ENCODE results near the gene NLRP6. TPM values are rescaled to one million over a fixed set of nuclear protein-coding genes. Genes with fewer than 3 reads are reported as not detected.

The NLRP6 gene
- total RNA-seq, 1 experiment from 2014 or later: not detected

- no peak for DNase-seq
- peaks cover 2% of the 10 kb centered on the region for H3K79me1 ChIP-seq (ENCODE audit: insufficient read depth, low read depth, low read length, poor library complexity, severe bottlenecking)
- H2AFZ ChIP-seq (ENCODE audit: low read length): no peak overlapping the region
- no peak overlapping the region for H3T11ph ChIP-seq (ENCODE audit: low read length)
- no peak overlapping the region for H4K8ac ChIP-seq (replicated peaks; ENCODE audit: insufficient read length, low read depth, low read length)
- no peak overlapping the region for H3K4ac ChIP-seq (ENCODE audit: low read depth, low read length)
- no peak overlapping the region for H2BK5ac ChIP-seq (ENCODE audit: insufficient read length, low read length)
- peaks cover 11% of the 10 kb centered on the region; the same call in 1 of the 2 replicates for H3K4me1 ChIP-seq (ENCODE audit: insufficient read depth, low read length)
- Mint-ChIP-seq H3K27me3 (ENCODE audit: low read depth) (no peaks in the 10 kb centered on the region), H3K4me3 (peak overlapping the region; percentile 92 to 97), H3K27ac (peak overlapping the region; percentile 88 to 94 (median 94)), H3K4me1 (peaks cover 52 to 71% of the 10 kb centered on the region in 2 experiments), H3K9me3 (no peaks in the 10 kb centered on the region; a peak in 1 of 5 replicates), H3K36me3 (ENCODE audit: insufficient read depth in 1 of 3, low read depth in 3 of 3) (peaks cover 6 to 19% (median 11%) of the 10 kb centered on the region in 3 experiments)
- no peak overlapping the region for H3K18ac ChIP-seq (ENCODE audit: insufficient read length, low read depth, low read length)
- no peaks in the 10 kb centered on the region for H3K9me3 ChIP-seq (ENCODE audit: control insufficient read depth, low read depth, low read length)
- no peak overlapping the region for H2BK15ac ChIP-seq (ENCODE audit: low read depth, low read length)
- TF ChIP-seq CTCF (conservative IDR thresholded peaks at IDR 0.05): no peak
- H3K27me3 ChIP-seq (ENCODE audit: insufficient read depth, low read length): no peaks in the 10 kb centered on the region
- no peak overlapping the region for H3K27ac ChIP-seq (ENCODE audit: insufficient read length, low read depth, low read length)
- peak overlapping the region; percentile 85 for H3K4me2 ChIP-seq (ENCODE audit: insufficient read depth, insufficient read length, low read length)
- H3K79me2 ChIP-seq (ENCODE audit: insufficient read depth, low read length): peaks cover 6% of the 10 kb centered on the region; the same call in 1 of the 2 replicates
- H2BK120ac ChIP-seq (ENCODE audit: low read depth, low read length, poor library complexity, severe bottlenecking): no peak overlapping the region
- H4K91ac ChIP-seq (ENCODE audit: insufficient read length, low read depth, low read length): no peak overlapping the region
- H2BK20ac ChIP-seq (ENCODE audit: low read depth, low read length, poor library complexity, severe bottlenecking): no peak overlapping the region
- no peak overlapping the region for H3K9ac ChIP-seq (ENCODE audit: extremely low read depth, insufficient read length, low read length)
- no peak overlapping the region for H3K23ac ChIP-seq (ENCODE audit: insufficient read length, low read depth, low read length)
- no peak overlapping the region for H3K56ac ChIP-seq (ENCODE audit: insufficient read length, low read depth, low read length)
- peaks cover 28% of the 10 kb centered on the region for H3K23me2 ChIP-seq (ENCODE audit: insufficient read length, low read depth, low read length, poor library complexity, severe bottlenecking)
- no peaks in the 10 kb centered on the region for H4K20me1 ChIP-seq (ENCODE audit: control insufficient read depth, insufficient read depth, insufficient read length)
- no peak overlapping the region for H4K5ac ChIP-seq (ENCODE audit: insufficient read length, low read depth, low read length)
- H3K14ac ChIP-seq (ENCODE audit: insufficient read depth, low read length): no peak overlapping the region; the same call in 1 of the 2 replicates
- no peak overlapping the region for H2AK5ac ChIP-seq (ENCODE audit: insufficient read length, low read length)
- H2BK12ac ChIP-seq (ENCODE audit: insufficient read length, low read depth, low read length): no peak overlapping the region
- WGBS (ENCODE audit: extremely low coverage, insufficient read length, low lambda C conversion rate): no CpG with 5 or more reads among the region's 8 CpGs
Observed at GRCh38 chr11:313304-313786, 35.1 kb downstream of the NLRP6 start.

Measured in H9 (cell line).